ENCODE measurements around the gene ZBTB32. TPM values are rescaled to one million over a fixed set of nuclear protein-coding genes. Genes with fewer than 3 reads are reported as not detected.

Gene ZBTB32
- total and polyA plus RNA-seq, 7 donors = 3.1 TPM; not detected in 6

GRCh38 chr19:35738021-35738886 lies 33.9 kb downstream of the ZBTB32 start:
- intact Hi-C loops (cut with DNase I) = no loop called here
- TF ChIP-seq POLR2A (IDR thresholded peaks at IDR 0.05) = no peak
- TF ChIP-seq POLR2AphosphoS5 (IDR thresholded peaks at IDR 0.05) = no peak
- TF ChIP-seq, protein P1, sequence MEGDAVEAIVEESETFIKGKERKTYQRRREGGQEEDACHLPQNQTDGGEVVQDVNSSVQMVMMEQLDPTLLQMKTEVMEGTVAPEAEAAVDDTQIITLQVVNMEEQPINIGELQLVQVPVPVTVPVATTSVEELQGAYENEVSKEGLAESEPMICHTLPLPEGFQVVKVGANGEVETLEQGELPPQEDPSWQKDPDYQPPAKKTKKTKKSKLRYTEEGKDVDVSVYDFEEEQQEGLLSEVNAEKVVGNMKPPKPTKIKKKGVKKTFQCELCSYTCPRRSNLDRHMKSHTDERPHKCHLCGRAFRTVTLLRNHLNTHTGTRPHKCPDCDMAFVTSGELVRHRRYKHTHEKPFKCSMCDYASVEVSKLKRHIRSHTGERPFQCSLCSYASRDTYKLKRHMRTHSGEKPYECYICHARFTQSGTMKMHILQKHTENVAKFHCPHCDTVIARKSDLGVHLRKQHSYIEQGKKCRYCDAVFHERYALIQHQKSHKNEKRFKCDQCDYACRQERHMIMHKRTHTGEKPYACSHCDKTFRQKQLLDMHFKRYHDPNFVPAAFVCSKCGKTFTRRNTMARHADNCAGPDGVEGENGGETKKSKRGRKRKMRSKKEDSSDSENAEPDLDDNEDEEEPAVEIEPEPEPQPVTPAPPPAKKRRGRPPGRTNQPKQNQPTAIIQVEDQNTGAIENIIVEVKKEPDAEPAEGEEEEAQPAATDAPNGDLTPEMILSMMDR (IDR thresholded peaks at IDR 0.05) = no peak
- no peak for TF ChIP-seq EP300 (IDR thresholded peaks at IDR 0.05)
- WGBS, 2 donors = 93 to 94% methylated on average over 37 of the region's 37 CpGs
- DNase-seq = no peak
- Histone ChIP-seq H3K27me3 (no peaks in the 10 kb centered on the region), H3K4me3 (no peak overlapping the region), H3K36me3 (peaks cover 20 to 66% (median 31%) of the 10 kb centered on the region in 4 donors), H3K27ac (peak overlapping the region in 1 of 4 donors; percentile 91), H3K4me1 (peaks cover 0 to 27% (median 20%) of the 10 kb centered on the region in 4 donors), H3K9me3 (no peaks in the 10 kb centered on the region)

DNA sequence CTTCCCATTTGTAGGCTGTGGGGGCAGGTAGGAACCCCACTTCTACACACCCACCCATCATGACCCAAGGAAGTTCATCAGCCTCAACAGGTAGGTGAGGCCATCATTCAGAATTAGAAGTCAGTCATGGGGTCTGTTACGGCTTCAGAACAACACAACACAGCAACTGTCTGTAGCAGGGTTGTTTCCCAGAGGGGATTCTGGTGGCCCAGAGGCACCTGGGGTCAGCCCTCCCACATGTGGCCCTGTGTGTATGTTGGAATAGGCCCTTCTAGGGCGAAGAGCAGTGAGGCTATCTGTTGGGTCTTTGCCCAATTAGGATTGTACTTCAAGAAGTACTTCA lies 34.5 kb downstream of the ZBTB32 start:
- Histone ChIP-seq H3K4me3 (no peak overlapping the region), H3K4me1 (peaks cover 0 to 30% (median 21%) of the 10 kb centered on the region in 4 donors), H3K9me3 (no peaks in the 10 kb centered on the region), H3K27ac (peak overlapping the region in 1 of 4 donors; percentile 91), H3K27me3 (no peaks in the 10 kb centered on the region), H3K36me3 (peaks cover 23 to 60% (median 29%) of the 10 kb centered on the region in 4 donors)
- TF ChIP-seq POLR2AphosphoS5 (IDR thresholded peaks at IDR 0.05) = no peak
- TF ChIP-seq, protein P1 (IDR thresholded peaks at IDR 0.05) = no peak
- TF ChIP-seq POLR2A (IDR thresholded peaks at IDR 0.05) = no peak
- no peak for TF ChIP-seq EP300 (IDR thresholded peaks at IDR 0.05)
- DNase-seq = no peak
- intact Hi-C loops (cut with DNase I) = no loop called here
- 88 to 90% methylated on average over 2 of the region's 2 CpGs for WGBS, 2 donors

DNA sequence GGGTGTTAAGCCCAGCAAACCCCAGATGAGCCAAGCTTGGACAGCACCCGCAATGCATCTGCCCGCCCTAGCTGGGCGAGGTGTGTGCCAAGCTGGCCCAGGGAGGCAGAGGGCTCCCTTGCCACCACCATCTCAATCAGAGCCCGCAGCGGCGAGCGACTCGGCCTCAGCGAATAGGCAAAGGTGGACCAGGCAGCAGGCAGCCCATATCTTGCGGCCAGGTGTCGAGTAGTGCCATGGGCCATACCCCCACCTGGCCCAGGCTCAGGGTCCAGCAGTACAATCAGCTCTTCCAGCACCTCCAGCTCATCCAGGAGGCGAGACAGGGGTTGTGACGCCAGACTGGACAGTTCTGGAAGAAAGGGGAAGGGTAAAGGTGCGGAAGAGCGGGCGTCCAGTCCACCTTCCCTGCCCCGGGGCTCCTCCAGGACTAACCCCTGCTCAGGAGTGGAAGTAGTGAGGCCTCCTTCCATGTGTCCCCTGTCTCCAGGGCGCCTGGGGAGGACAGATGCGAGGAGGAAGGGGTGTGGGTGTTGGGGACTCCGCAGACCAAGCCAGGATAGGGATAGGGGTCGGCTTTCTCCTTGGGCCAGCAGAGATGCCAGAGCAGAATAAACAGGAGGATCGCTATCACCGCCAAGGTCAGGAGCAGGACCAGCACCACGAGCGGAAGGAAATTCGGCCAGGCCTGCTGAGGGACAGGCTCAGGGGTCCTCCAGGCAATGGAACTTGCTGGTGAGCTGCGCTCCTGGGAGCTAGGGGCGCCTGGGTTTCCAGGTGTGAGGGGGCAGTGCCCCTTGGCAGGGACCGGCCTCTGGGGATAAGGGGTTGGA lies 35.1 kb downstream of the ZBTB32 start:
- peak overlapping the region; percentile 34 to 69 (median 51) for H3K4me3 ChIP-seq
- no peak for TF ChIP-seq POLR2A (IDR thresholded peaks at IDR 0.05)
- TF ChIP-seq, protein P1 (IDR thresholded peaks at IDR 0.05) = no peak
- no peak for TF ChIP-seq EP300 (IDR thresholded peaks at IDR 0.05)
- no peak for TF ChIP-seq POLR2AphosphoS5 (IDR thresholded peaks at IDR 0.05)
- intact Hi-C loops (cut with DNase I) = loop anchor here (1.0 to 2.0 kb wide), 2 partner anchors 21 to 192 kb away; partner anchors contain the start of gene KMT2B
- no peak for DNase-seq
- WGBS, 2 donors = 77 to 82% methylated on average over 29 of the region's 29 CpGs
- H3K4me1 ChIP-seq = peaks cover 0 to 36% (median 28%) of the 10 kb centered on the region in 4 donors
- H3K27ac ChIP-seq = peak overlapping the region; percentile 84 to 91 (median 87)
- no peaks in the 10 kb centered on the region for H3K9me3 ChIP-seq
- peaks cover 23 to 54% (median 29%) of the 10 kb centered on the region in 4 donors for H3K36me3 ChIP-seq
- H3K27me3 ChIP-seq = no peaks in the 10 kb centered on the region

- no peaks in the 10 kb centered on the region for H3K27me3 ChIP-seq
- no peak for DNase-seq
- H3K4me1 ChIP-seq = peaks cover 0 to 38% (median 30%) of the 10 kb centered on the region in 4 donors
- no peaks in the 10 kb centered on the region for H3K9me3 ChIP-seq
- peaks cover 21 to 48% (median 27%) of the 10 kb centered on the region in 4 donors for H3K36me3 ChIP-seq
- WGBS, 2 donors = 3 to 4% methylated on average over 16 of the region's 16 CpGs
- peak overlapping the region; percentile 84 to 91 (median 87) for H3K27ac ChIP-seq
- intact Hi-C loops (cut with DNase I) = loop anchor here (1.0 to 2.0 kb wide), 2 partner anchors 21 to 191 kb away; partner anchors contain the start of gene KMT2B
- H3K4me3 ChIP-seq = peak overlapping the region; percentile 34 to 69 (median 51)
- TF ChIP-seq POLR2A (IDR thresholded peaks at IDR 0.05) (no peak), POLR2AphosphoS5 (IDR thresholded peaks at IDR 0.05) (no peak), EP300 (IDR thresholded peaks at IDR 0.05) (no peak)
- TF ChIP-seq, protein P1 (IDR thresholded peaks at IDR 0.05) = no peak
These were observed 35.7 kb downstream of the ZBTB32 start for GRCh38 chr19:35740108-35740422.
